GM12865 (cell line): ENCODE results near the gene ZNF266.

Source experiments
- DNase-seq: peaks from one replicate; pipeline ENCODE4 v3.0.0; 2010; ENCODE audit warnings: low read depth
- H3K4me3 ChIP-seq: 2 replicates; pipeline ENCODE4 v1.5.1; 2011; ENCODE audit warnings: mild to moderate bottlenecking, low read depth, low read length, control low read depth
- CTCF ChIP-seq: IDR thresholded peaks from 2 replicates; pipeline ENCODE4 v1.5.1; 2011; ENCODE audit warnings: low read length, control low read depth, low read depth, inconsistent platforms; ENCODE audit not compliant: insufficient read depth; ENCODE audit errors: missing control alignments

Gene ZNF266

GRCh38 chr19:9435279-9436268 lies at the start of gene ZNF266:
Gene ZNF266, minus strand, starts transcription at chr19:9435573. Its CDS starts 15,484 bp downstream, at chr19:9420089.
- DNase-seq, result peak; percentile 95
- peak within 1 kb of the TSS; percentile 83 for H3K4me3 ChIP-seq
- peak; percentile 70 for TF ChIP-seq CTCF

- TF ChIP-seq CTCF, result no peak
- no peak overlapping the region for H3K4me3 ChIP-seq
- DNase-seq, result no peak
Observed at GRCh38 chr19:9485140-9485539, 49.8 kb upstream of the ZNF266 start.

- no peak for TF ChIP-seq CTCF
- no peak for DNase-seq
- no peak overlapping the region for H3K4me3 ChIP-seq
Observed at GRCh38 chr19:9474975-9475374, 39.6 kb upstream of the ZNF266 start.

GRCh38 chr19:9467161-9467560 lies 31.8 kb upstream of the ZNF266 start:
- no peak for DNase-seq
- H3K4me3 ChIP-seq, result no peak overlapping the region
- no peak for TF ChIP-seq CTCF

GRCh38 chr19:9461938-9462337 lies 26.6 kb upstream of the ZNF266 start:
- TF ChIP-seq CTCF, result no peak
- no peak overlapping the region for H3K4me3 ChIP-seq
- DNase-seq, result no peak

- no peak overlapping the region for H3K4me3 ChIP-seq
- TF ChIP-seq CTCF, result no peak
- DNase-seq, result no peak
Observed at GRCh38 chr19:9456018-9456689, 20.8 kb upstream of the ZNF266 start.
